Measurements from ENCODE around the gene MTHFD1. TPM values are rescaled to one million over a fixed set of nuclear protein-coding genes. Genes with fewer than 3 reads are reported as not detected.

The MTHFD1 gene
- total RNA-seq, 1 donor from 2014 or later: 43.7 TPM

GRCh38 chr14:64447876-64448670 lies 59.9 kb downstream of the MTHFD1 start:
- no peaks in the 10 kb centered on the region for H3K27me3 Mint-ChIP-seq (ENCODE audit: unreplicated experiment)
- no peak for DNase-seq (ENCODE audit: low spot score)

DNA sequence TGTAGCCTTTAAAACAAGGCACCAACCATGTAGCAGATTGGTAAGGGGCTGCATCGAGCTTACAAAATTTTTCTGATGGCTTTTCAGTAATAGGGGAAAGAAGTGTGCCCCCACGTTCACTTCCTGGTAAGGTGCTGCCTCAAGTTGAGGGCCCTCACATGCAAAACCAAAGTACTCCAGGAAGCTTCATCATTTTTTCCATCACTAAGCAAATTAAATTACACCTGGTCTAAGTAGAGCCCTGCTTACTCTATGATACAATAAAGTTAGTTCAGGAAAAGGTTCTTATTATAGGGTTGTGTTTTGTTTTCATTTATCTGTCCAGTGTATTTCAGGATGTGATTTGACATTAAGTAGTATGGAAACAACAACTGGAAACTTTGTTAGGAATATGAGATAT lies 62.1 kb downstream of the MTHFD1 start:
- no peak for TF ChIP-seq CTCF (IDR thresholded peaks at IDR 0.05; ENCODE audit: unreplicated experiment)

More at GRCh38 chr14:64447876-64448670, 59.9 kb downstream of the MTHFD1 start:
- TF ChIP-seq CTCF (IDR thresholded peaks at IDR 0.05; ENCODE audit: unreplicated experiment): no peak
- H3K9me3 Mint-ChIP-seq (ENCODE audit: unreplicated experiment): no peaks in the 10 kb centered on the region
- no peak overlapping the region for H3K4me3 Mint-ChIP-seq (ENCODE audit: unreplicated experiment)
- H3K36me3 Mint-ChIP-seq (ENCODE audit: low read depth, unreplicated experiment): peaks cover 7% of the 10 kb centered on the region
- no peak overlapping the region for H3K27ac Mint-ChIP-seq (ENCODE audit: unreplicated experiment)
- peaks cover 3% of the 10 kb centered on the region for H3K4me1 Mint-ChIP-seq (ENCODE audit: unreplicated experiment)

DNA sequence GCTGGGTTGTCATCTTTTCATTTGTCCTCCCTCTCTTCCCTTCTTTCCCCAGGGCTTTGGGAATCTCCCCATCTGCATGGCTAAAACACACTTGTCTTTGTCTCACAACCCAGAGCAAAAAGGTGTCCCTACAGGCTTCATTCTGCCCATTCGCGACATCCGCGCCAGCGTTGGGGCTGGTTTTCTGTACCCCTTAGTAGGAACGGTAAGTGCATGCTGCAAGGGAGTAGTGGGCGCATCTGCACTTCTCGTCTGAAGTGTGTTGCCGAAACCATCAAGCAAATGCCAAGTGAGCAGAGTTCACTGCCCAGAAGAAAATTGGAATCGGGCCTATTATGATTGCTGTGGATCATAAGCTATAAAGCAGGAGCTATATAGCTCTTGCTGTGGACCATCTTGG lies 66.5 kb downstream of the MTHFD1 start:
- no peak for DNase-seq (ENCODE audit: low spot score)
- H3K27me3 Mint-ChIP-seq (ENCODE audit: unreplicated experiment): peaks cover 2% of the 10 kb centered on the region
- no peak overlapping the region for H3K27ac Mint-ChIP-seq (ENCODE audit: unreplicated experiment)
- H3K36me3 Mint-ChIP-seq (ENCODE audit: low read depth, unreplicated experiment): no peaks in the 10 kb centered on the region
- TF ChIP-seq CTCF (IDR thresholded peaks at IDR 0.05; ENCODE audit: unreplicated experiment): no peak
- peaks cover 2% of the 10 kb centered on the region for H3K4me1 Mint-ChIP-seq (ENCODE audit: unreplicated experiment)
- no peak overlapping the region for H3K4me3 Mint-ChIP-seq (ENCODE audit: unreplicated experiment)
- H3K9me3 Mint-ChIP-seq (ENCODE audit: unreplicated experiment): no peaks in the 10 kb centered on the region

More for the DNA sequence above, 62.1 kb downstream of the MTHFD1 start:
- DNase-seq (ENCODE audit: low spot score): no peak
- Mint-ChIP-seq H3K9me3 (ENCODE audit: unreplicated experiment) (no peaks in the 10 kb centered on the region), H3K36me3 (ENCODE audit: low read depth, unreplicated experiment) (peaks cover 7% of the 10 kb centered on the region), H3K4me3 (ENCODE audit: unreplicated experiment) (no peak overlapping the region), H3K27me3 (ENCODE audit: unreplicated experiment) (no peaks in the 10 kb centered on the region), H3K4me1 (ENCODE audit: unreplicated experiment) (peaks cover 3% of the 10 kb centered on the region), H3K27ac (ENCODE audit: unreplicated experiment) (no peak overlapping the region)

DNA sequence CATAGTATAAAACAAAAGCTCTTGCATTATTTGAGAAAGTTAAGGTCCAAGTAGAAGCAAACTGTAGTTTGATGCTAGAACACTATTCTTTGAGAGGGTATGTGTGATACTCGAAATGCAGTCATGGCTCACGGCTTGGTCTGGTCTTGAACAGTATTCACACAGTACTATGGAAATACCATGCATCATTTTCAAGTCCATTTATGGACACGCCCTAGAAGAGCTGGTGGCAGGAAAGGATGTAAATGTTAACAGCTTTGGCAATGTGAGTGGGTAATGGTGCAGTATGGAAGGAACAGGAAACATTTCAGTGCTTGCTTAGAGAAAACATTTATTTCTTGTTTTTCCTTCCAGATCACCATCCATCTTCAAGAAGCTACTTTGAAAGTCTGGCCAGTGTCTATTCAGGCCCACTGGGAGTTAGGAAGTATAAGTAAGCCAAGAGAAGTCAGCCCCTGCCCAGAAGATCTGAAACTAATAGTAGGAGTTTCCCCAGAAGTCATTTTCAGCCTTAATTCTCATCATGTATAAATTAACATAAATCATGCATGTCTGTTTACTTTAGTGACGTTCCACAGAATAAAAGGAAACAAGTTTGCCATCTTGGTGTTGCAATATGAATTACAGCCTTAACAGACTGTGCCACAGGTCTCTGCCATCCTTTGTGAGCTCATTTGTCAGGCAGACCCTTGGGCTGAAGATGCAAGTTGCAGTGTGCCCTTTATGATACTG lies 71.4 kb downstream of the MTHFD1 start:
- DNase-seq (ENCODE audit: low spot score): no peak
- Mint-ChIP-seq H3K27me3 (ENCODE audit: unreplicated experiment) (peaks cover 5% of the 10 kb centered on the region), H3K9me3 (ENCODE audit: unreplicated experiment) (no peaks in the 10 kb centered on the region), H3K4me3 (ENCODE audit: unreplicated experiment) (no peak overlapping the region), H3K27ac (ENCODE audit: unreplicated experiment) (no peak overlapping the region), H3K36me3 (ENCODE audit: low read depth, unreplicated experiment) (peaks cover 2% of the 10 kb centered on the region), H3K4me1 (ENCODE audit: unreplicated experiment) (peaks cover 2% of the 10 kb centered on the region)
- no peak for TF ChIP-seq CTCF (IDR thresholded peaks at IDR 0.05; ENCODE audit: unreplicated experiment)

- Mint-ChIP-seq H3K4me3 (ENCODE audit: unreplicated experiment) (no peak overlapping the region), H3K27me3 (ENCODE audit: unreplicated experiment) (peaks cover 5% of the 10 kb centered on the region), H3K4me1 (ENCODE audit: unreplicated experiment) (peaks cover 8% of the 10 kb centered on the region), H3K36me3 (ENCODE audit: low read depth, unreplicated experiment) (peaks cover 2% of the 10 kb centered on the region), H3K9me3 (ENCODE audit: unreplicated experiment) (no peaks in the 10 kb centered on the region), H3K27ac (ENCODE audit: unreplicated experiment) (no peak overlapping the region)
- no peak for TF ChIP-seq CTCF (IDR thresholded peaks at IDR 0.05; ENCODE audit: unreplicated experiment)
- no peak for DNase-seq (ENCODE audit: low spot score)
Observed at GRCh38 chr14:64461221-64461620, 73.1 kb downstream of the MTHFD1 start.

Measured in endothelial cell (in vitro differentiated cells).